ENCODE data around the gene ANLN. TPM values are rescaled to one million over a fixed set of nuclear protein-coding genes. Genes with fewer than 3 reads are reported as not detected.
A peak's percentile ranks its signal among the peaks of the same experiment; 100 is the strongest.

The ANLN gene
- total and polyA plus RNA-seq, 9 of the 15 experiments (the other 6 are each of a cell fraction or from before 2014, with no cell fraction given): 18.1 to 66.2 (median 38.7) TPM

DNA sequence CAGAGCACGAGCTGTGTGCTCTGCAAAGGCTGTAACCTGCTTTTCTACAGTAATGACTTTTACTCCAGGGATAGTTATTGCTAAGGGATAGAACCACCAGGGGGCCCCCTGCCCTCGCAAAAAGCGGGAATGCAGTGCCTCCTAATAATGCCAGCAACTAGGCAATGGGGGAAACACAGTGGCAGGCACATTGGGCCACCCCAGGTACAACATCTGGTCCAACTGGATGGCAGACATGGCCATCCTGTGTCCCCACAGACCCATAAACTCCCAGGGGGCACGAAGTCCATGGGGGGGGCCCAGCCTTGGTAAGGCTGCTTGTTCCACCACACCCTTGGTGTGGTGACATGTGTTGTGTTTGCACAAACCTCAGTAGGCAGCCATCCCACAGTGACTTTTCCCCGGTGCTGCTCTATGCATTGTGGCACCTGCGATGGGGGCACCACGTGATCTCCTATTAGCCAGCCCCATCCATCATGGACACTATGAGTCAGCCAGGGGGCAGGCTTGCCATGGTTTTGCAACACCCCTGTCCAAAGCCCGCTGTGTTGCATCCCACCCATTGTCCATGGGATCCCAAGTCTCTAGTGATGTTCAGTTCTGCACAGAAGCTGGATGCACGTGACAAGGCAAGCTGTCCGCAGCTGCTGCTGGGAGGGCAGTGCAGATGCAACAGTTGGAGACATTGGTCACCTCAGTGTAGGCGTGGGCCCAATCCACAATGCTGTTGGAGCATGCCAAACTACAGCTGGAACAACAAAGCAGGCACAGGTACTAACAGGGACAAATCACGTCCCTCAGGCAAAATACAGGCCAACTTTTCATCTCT lies 84.0 kb downstream of the ANLN start (continued):
- TF ChIP-seq RCOR1 (IDR thresholded peaks at IDR 0.05; ENCODE audit: borderline replicate concordance in 1 of 2, low read depth in 2 of 2, low read length in 2 of 2) (0 out of 4 replicates have a peak, but pooled peaks of 1 of the 2 experiments have one; percentile 29), RFX5 (IDR thresholded peaks at IDR 0.05; ENCODE audit: low read depth, low read length) (no peak), ZNF780A (CRISPR knock-in tag; IDR thresholded peaks at IDR 0.05) (no peak), MTA3 (IDR thresholded peaks at IDR 0.05; ENCODE audit: borderline replicate concordance) (0 out of 2 replicates have a peak, but pooled peaks have one; percentile 27), LEF1 (IDR thresholded peaks at IDR 0.05) (no peak), TAF1 (IDR thresholded peaks at IDR 0.05; ENCODE audit: control insufficient read depth, extremely low read depth, insufficient read depth, low read length, severe bottlenecking) (no peak), TCFL5 (CRISPR knock-in tag; conservative IDR thresholded peaks at IDR 0.05) (no peak), BDP1 (IDR thresholded peaks at IDR 0.05; ENCODE audit: insufficient read depth, insufficient read length) (no peak), HOXB6 (CRISPR knock-in tag; IDR thresholded peaks at IDR 0.05; ENCODE audit: borderline replicate concordance) (no peak), ZSCAN29 (IDR thresholded peaks at IDR 0.05) (no peak)
- TF ChIP-seq, protein P1, sequence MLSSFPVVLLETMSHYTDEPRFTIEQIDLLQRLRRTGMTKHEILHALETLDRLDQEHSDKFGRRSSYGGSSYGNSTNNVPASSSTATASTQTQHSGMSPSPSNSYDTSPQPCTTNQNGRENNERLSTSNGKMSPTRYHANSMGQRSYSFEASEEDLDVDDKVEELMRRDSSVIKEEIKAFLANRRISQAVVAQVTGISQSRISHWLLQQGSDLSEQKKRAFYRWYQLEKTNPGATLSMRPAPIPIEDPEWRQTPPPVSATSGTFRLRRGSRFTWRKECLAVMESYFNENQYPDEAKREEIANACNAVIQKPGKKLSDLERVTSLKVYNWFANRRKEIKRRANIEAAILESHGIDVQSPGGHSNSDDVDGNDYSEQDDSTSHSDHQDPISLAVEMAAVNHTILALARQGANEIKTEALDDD (IDR thresholded peaks at IDR 0.05): no peak
- TF ChIP-seq, protein P2, sequence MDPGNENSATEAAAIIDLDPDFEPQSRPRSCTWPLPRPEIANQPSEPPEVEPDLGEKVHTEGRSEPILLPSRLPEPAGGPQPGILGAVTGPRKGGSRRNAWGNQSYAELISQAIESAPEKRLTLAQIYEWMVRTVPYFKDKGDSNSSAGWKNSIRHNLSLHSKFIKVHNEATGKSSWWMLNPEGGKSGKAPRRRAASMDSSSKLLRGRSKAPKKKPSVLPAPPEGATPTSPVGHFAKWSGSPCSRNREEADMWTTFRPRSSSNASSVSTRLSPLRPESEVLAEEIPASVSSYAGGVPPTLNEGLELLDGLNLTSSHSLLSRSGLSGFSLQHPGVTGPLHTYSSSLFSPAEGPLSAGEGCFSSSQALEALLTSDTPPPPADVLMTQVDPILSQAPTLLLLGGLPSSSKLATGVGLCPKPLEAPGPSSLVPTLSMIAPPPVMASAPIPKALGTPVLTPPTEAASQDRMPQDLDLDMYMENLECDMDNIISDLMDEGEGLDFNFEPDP (CRISPR knock-in tag; IDR thresholded peaks at IDR 0.05): no peak
- TF ChIP-seq, protein P3, sequence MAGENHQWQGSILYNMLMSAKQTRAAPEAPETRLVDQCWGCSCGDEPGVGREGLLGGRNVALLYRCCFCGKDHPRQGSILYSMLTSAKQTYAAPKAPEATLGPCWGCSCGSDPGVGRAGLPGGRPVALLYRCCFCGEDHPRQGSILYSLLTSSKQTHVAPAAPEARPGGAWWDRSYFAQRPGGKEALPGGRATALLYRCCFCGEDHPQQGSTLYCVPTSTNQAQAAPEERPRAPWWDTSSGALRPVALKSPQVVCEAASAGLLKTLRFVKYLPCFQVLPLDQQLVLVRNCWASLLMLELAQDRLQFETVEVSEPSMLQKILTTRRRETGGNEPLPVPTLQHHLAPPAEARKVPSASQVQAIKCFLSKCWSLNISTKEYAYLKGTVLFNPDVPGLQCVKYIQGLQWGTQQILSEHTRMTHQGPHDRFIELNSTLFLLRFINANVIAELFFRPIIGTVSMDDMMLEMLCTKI (IDR thresholded peaks at IDR 0.05; ENCODE audit: partially characterized antibody): no peak
- TF ChIP-seq, protein P4, sequence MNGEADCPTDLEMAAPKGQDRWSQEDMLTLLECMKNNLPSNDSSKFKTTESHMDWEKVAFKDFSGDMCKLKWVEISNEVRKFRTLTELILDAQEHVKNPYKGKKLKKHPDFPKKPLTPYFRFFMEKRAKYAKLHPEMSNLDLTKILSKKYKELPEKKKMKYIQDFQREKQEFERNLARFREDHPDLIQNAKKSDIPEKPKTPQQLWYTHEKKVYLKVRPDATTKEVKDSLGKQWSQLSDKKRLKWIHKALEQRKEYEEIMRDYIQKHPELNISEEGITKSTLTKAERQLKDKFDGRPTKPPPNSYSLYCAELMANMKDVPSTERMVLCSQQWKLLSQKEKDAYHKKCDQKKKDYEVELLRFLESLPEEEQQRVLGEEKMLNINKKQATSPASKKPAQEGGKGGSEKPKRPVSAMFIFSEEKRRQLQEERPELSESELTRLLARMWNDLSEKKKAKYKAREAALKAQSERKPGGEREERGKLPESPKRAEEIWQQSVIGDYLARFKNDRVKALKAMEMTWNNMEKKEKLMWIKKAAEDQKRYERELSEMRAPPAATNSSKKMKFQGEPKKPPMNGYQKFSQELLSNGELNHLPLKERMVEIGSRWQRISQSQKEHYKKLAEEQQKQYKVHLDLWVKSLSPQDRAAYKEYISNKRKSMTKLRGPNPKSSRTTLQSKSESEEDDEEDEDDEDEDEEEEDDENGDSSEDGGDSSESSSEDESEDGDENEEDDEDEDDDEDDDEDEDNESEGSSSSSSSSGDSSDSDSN (IDR thresholded peaks at IDR 0.05; ENCODE audit: borderline replicate concordance in 1 of 2, low read depth in 2 of 2, low read length in 2 of 2): no peak
- TF ChIP-seq, protein P5, sequence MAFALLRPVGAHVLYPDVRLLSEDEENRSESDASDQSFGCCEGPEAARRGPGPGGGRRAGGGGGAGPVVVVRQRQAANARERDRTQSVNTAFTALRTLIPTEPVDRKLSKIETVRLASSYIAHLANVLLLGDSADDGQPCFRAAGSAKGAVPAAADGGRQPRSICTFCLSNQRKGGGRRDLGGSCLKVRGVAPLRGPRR (CRISPR knock-in tag; IDR thresholded peaks at IDR 0.05): no peak
- TF ChIP-seq, protein P6, sequence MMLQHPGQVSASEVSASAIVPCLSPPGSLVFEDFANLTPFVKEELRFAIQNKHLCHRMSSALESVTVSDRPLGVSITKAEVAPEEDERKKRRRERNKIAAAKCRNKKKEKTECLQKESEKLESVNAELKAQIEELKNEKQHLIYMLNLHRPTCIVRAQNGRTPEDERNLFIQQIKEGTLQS (IDR thresholded peaks at IDR 0.05): peak; percentile 32; the same call in 1 of the 2 replicates
- TF ChIP-seq, protein P6 (CRISPR knock-in tag; conservative IDR thresholded peaks at IDR 0.05): no peak
